ENCODE results near the gene DNLZ.

The DNLZ gene

GRCh38 chr9:136396219-136396515, 32.6 kb upstream of the DNLZ start:
- no peak for DNase-seq (ENCODE audit: low read depth)

GRCh38 chr9:136395345-136396218, 32.0 kb upstream of the DNLZ start:
- no peak for DNase-seq (ENCODE audit: low read depth)

GRCh38 chr9:136395020-136395340, 31.4 kb upstream of the DNLZ start:
- DNase-seq (ENCODE audit: low read depth): no peak

GRCh38 chr9:136394312-136395019, 30.9 kb upstream of the DNLZ start:
- no peak for DNase-seq (ENCODE audit: low read depth)

GRCh38 chr9:136393531-136393930, 30.0 kb upstream of the DNLZ start:
- no peak for DNase-seq (ENCODE audit: low read depth)

- no peak for DNase-seq (ENCODE audit: low read depth)
These were observed 29.2 kb upstream of the DNLZ start for GRCh38 chr9:136392538-136393449.

- DNase-seq (ENCODE audit: low read depth): no peak
These were observed 28.4 kb upstream of the DNLZ start for GRCh38 chr9:136391737-136392537.

GRCh38 chr9:136389396-136389795, 25.9 kb upstream of the DNLZ start:
- DNase-seq (ENCODE audit: low read depth): no peak

- no peak for DNase-seq (ENCODE audit: low read depth)
These were observed 23.7 kb upstream of the DNLZ start for GRCh38 chr9:136387217-136387616.

GRCh38 chr9:136386018-136386417, 22.5 kb upstream of the DNLZ start:
- DNase-seq (ENCODE audit: low read depth): no peak

GRCh38 chr9:136385015-136385414, 21.5 kb upstream of the DNLZ start:
- DNase-seq (ENCODE audit: low read depth): no peak

- DNase-seq (ENCODE audit: low read depth): no peak
These were observed 19.9 kb upstream of the DNLZ start for GRCh38 chr9:136383436-136383835.

GRCh38 chr9:136381966-136382513, 18.5 kb upstream of the DNLZ start:
- DNase-seq (ENCODE audit: low read depth): no peak

GRCh38 chr9:136381311-136381710, 17.8 kb upstream of the DNLZ start:
- no peak for DNase-seq (ENCODE audit: low read depth)

- no peak for DNase-seq (ENCODE audit: low read depth)
These were observed 16.8 kb upstream of the DNLZ start for GRCh38 chr9:136380381-136380780.

GRCh38 chr9:136379891-136380290, 16.3 kb upstream of the DNLZ start:
- no peak for DNase-seq (ENCODE audit: low read depth)

GRCh38 chr9:136379401-136379800, 15.9 kb upstream of the DNLZ start:
- DNase-seq (ENCODE audit: low read depth): no peak

GRCh38 chr9:136379003-136379287, 15.4 kb upstream of the DNLZ start:
- DNase-seq (ENCODE audit: low read depth): no peak

- no peak for DNase-seq (ENCODE audit: low read depth)
These were observed 14.8 kb upstream of the DNLZ start for GRCh38 chr9:136378170-136379002.

- no peak for DNase-seq (ENCODE audit: low read depth)
These were observed 14.0 kb upstream of the DNLZ start for GRCh38 chr9:136377341-136378169.
